Tibial nerve (tissue), 4 donors: ENCODE data around the gene IL1RAPL2.

ENCODE experiments used
- EP300 ChIP-seq, 2 donors: sonication (generic); formaldehyde crosslinking; IDR thresholded peaks; one replicate each; pipeline ENCODE4 v1.6.1; 2017; ENCODE audit warnings: antibody characterized with exemption in 2 of 2, mild to moderate bottlenecking in 1 of 2
- POLR2A ChIP-seq, 2 donors: fragments of 450-650 bp; IDR thresholded peaks; one replicate each; pipeline ENCODE4 v1.6.1; 2017; ENCODE audit warnings: antibody characterized with exemption in 2 of 2, mild to moderate bottlenecking in 2 of 2, moderate library complexity in 2 of 2
- TF ChIP-seq, protein P1 (sequence below), 5 experiments: fragments of 200-600 bp in 3 of 5; fragments of 450-650 bp in 2 of 5; sonication (generic) in 3 of 5; IDR thresholded peaks; one replicate each; pipeline ENCODE4 v1.5.1; 2016 to 2019; ENCODE audit warnings: antibody characterized with exemption in 5 of 5, mild to moderate bottlenecking in 3 of 5, moderate library complexity in 2 of 5

DNA sequence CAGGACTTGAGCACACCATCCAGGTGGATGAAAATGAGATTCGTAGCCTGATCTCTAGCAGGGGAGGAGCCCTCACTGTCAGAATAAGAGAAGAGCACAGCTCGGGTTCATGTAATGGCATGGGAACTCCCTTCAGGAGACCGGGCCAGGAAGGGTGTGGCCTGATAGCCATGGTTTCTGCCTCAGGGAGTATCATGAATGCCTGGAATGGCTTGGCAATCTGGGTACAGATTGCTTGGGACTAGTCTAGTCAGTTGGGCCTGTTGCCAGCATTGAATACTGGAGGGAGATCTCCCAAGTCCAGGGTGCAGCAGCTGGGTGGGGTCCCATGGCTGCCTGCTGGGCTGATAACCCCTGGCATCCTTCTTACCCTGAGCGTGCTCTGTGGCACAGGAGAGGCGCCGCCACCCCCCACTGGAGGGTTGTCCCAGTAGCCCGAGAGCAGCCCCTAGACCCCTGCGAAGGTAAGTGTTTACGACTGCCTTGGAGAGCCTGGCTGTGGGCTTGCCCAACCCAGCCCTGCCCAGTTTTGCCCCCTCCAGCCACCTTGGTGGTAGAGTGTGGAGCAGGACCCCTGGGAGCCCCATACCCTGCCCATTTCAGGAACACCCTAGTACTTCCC, 355.7 kb downstream of the IL1RAPL2 start:
- TF ChIP-seq POLR2A (IDR thresholded peaks at IDR 0.05) (no peak), EP300 (IDR thresholded peaks at IDR 0.05) (no peak)
- TF ChIP-seq, protein P1, sequence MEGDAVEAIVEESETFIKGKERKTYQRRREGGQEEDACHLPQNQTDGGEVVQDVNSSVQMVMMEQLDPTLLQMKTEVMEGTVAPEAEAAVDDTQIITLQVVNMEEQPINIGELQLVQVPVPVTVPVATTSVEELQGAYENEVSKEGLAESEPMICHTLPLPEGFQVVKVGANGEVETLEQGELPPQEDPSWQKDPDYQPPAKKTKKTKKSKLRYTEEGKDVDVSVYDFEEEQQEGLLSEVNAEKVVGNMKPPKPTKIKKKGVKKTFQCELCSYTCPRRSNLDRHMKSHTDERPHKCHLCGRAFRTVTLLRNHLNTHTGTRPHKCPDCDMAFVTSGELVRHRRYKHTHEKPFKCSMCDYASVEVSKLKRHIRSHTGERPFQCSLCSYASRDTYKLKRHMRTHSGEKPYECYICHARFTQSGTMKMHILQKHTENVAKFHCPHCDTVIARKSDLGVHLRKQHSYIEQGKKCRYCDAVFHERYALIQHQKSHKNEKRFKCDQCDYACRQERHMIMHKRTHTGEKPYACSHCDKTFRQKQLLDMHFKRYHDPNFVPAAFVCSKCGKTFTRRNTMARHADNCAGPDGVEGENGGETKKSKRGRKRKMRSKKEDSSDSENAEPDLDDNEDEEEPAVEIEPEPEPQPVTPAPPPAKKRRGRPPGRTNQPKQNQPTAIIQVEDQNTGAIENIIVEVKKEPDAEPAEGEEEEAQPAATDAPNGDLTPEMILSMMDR (IDR thresholded peaks at IDR 0.05), result no peak
